Stimulated activated CD4-positive, alpha-beta T cell treated with anti-CD3 and anti-CD28 coated beads, Interleukin-4, amount 100 ng/mL, for 1 hour (primary cell): ENCODE data around the gene ROBO3.

Experiments used
- DNase-seq: peaks from one replicate; pipeline ENCODE4 v3.0.0-alpha.2; 2020

Gene ROBO3, protein sequence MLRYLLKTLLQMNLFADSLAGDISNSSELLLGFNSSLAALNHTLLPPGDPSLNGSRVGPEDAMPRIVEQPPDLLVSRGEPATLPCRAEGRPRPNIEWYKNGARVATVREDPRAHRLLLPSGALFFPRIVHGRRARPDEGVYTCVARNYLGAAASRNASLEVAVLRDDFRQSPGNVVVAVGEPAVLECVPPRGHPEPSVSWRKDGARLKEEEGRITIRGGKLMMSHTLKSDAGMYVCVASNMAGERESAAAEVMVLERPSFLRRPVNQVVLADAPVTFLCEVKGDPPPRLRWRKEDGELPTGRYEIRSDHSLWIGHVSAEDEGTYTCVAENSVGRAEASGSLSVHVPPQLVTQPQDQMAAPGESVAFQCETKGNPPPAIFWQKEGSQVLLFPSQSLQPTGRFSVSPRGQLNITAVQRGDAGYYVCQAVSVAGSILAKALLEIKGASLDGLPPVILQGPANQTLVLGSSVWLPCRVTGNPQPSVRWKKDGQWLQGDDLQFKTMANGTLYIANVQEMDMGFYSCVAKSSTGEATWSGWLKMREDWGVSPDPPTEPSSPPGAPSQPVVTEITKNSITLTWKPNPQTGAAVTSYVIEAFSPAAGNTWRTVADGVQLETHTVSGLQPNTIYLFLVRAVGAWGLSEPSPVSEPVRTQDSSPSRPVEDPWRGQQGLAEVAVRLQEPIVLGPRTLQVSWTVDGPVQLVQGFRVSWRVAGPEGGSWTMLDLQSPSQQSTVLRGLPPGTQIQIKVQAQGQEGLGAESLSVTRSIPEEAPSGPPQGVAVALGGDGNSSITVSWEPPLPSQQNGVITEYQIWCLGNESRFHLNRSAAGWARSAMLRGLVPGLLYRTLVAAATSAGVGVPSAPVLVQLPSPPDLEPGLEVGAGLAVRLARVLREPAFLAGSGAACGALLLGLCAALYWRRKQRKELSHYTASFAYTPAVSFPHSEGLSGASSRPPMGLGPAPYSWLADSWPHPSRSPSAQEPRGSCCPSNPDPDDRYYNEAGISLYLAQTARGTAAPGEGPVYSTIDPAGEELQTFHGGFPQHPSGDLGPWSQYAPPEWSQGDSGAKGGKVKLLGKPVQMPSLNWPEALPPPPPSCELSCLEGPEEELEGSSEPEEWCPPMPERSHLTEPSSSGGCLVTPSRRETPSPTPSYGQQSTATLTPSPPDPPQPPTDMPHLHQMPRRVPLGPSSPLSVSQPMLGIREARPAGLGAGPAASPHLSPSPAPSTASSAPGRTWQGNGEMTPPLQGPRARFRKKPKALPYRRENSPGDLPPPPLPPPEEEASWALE (N-terminal part only)

DNA sequence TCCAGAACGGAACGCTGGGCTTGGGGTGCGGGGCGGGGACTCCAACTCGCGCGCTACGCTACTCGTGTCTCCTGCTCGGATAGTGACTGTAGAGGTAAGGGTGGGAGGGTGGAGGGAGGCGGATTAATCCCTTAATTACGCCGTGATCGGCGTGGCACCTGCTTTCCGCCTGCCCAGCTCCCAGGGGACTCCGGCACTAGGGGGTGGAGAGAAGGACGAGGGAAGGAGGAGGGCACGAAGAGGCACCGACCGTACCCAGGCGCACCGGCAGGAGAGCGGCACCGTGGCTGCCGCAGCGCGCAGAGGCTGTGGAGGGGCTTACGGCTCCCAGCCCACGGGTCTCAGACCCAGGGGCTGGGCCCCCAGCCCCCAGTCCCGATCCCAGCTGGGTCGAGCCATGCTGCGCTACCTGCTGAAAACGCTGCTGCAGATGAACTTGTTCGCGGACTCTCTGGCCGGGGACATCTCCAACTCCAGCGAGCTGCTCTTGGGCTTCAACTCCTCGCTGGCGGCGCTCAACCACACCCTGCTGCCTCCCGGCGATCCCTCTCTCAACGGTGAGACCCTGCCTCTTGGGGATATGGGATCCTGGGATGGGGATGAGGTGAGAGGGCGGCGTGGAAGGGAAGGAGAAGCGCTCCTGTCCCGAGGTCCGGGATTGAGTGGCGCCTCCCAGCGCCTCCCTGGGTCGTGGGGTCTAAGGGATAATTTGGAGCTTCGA, at the start of gene ROBO3:
Gene ROBO3 (plus strand): TSS at position 252 of the 721 bp plus-strand sequence. CDS start 146 bp downstream, at position 398.
- DNase-seq, result no peak

DNA sequence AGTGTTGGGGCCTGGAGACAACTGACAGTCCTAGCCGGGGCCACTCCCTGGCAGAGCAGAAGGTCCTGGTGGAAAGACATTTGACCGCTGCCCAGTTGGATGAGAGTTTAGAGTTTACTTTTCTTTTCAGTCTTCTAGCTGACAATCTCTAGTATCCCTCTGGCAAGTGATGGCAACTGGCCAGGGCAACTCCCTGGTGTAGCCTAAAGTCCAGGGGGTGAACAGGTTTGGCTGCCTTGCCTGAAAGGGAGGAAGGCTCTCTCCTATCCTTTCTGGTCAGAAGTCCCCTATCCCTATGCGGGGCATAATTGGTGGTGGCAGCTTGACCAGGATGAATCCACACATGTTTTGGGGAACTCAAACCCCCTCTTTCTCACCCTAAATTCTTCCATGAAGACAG, 48.2 kb upstream of the ROBO3 start:
- no peak for DNase-seq

DNA sequence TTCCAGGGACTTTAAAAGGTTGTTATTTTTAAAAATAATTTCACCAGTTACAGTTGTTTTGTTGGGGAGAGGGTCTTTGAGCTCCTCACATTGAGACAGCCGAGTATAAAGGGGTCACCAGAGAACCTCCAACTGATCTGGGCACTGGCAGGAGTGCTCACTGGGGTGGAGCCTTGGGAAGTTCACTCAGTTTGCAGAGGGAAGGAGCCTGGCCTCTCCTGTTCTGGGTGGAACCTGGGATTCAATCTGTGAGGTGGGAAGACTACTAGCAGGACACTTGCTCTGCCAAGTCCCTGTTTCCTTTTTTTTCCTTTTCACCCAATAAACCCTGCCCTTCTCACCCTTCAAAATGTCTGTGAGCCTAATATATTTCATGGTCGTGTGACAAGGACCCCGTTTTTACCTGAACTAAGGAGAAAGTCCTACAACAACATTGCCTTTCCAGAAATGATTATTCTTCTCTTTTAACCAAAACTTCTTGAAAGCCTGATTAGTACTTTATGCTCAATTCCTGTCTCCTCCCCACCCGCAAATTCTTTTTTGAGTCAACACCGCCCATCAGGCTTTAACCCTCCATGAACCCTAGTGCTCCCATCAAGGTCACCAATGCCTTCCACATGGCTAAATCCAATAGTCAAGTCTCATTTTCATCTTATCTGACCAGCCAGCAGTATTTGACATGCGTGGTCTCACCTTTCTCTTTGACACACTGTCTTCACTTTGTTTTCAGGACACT, 43.1 kb upstream of the ROBO3 start:
- DNase-seq, result no peak

DNA sequence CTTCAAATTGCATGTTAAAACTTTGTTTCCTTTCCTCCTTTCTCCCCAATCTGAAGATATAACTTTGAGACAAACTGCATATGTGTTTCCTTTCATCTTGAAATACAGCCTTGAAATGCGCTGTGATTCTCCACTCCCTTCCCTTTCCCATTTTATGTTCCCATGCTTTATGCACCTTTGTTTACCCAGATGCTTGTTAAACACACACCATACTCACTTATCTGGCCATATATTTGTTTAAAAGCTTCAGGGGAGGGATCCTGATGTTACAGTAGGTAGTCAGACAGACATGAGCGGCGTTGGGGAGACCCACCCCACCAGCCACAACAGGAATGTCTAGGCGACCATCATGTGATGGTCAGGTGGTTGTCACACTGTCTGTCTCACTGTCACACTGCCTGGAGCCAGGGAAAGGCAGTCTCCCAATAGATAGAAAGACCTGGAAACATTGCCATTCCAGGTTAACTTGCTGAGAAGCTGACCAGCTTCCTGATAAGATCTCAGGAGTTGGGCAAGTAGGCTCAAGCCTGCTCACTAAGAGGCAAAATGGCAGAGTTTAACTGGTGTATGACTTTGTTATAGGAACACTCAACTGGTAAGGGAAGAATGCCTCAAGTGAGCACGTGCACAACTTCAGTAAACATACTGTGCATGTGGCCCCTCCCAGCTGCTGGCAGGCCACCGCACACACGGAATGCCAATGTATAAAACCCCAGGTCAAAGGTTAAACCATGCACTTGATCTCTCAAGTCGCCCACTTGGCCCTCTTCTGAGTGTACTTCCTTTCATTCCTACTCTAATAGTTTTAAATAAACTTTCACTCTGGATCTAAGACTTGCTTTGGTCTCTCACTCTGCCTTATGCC, 41.5 kb upstream of the ROBO3 start:
- no peak for DNase-seq

DNA sequence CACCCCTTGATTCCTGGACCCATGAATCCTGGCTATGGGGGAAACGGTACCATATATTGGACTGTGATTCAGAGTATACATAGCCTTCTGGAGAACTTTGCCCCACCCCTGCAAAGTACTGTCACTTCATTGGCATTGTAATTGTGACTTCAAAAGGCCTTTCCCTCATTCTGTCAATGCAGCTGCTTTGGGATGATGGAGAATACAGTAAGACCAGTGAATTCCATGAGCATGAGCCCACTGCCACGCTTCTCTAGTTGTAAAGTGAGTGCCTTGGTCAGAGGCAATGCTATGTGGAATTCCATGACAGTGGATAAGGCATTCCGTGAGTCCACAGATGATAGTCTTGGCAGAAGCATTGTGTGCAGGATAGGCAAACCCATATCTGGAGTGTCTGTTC, 39.4 kb upstream of the ROBO3 start:
- no peak for DNase-seq

DNA sequence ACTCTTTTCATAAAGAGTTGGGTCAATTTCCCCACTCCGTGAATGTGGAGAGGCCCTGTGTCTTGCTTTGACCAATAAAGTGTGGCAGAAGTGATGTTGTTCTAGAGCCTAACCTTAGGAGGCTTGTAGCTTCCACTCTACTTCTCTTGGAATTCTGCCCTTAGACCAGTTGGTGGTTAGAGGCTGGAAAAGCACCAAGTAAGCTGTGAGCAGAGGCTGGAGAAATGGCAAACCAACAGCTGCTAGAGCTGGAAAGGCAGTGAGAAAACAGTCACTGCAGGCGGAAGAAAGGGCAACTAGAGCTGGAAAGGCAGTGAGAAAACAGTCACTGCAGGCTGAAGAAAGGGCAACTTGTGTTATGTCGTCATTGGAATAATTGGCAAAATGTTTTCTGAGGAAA, 35.2 kb upstream of the ROBO3 start:
- DNase-seq, result no peak

DNA sequence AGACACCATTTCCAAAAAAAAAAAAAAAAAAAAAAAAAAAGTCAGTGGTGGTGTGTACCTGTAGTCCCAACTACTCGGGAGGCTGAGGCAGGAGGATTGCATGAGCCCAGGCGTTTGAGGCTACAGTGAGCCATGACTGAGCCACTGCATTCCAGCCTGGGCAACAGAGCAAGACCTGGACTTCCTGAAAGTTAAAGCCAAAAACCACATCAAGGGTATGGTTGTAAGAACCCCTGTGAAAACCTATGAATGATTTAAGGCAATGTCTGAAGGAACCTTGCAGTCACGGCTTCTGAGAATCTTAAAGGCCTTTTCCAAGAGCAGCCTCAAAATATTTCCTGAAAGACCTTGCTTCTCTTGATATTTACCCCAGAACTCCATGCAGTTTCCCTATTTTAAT, 34.5 kb upstream of the ROBO3 start:
- no peak for DNase-seq

DNA sequence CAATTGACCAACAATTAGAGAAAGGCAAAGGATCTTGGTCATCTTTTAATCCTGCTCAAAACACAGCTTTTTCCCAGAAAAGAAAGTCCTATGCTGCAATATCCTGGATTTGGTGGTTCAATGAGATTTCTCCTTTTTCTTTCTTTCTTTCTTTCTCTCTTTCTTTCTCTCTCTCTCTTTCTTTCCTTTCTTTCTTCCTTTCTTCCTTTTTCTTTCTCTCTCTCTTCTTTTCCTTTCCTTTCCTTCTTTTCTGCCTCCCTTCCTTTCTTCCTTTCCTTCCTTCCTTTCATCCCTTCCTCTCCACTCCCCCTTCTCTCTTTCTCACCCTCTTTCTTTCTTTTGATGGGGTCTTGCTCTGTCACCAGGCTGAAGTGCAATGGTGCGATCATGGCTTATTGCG, 33.3 kb upstream of the ROBO3 start:
- no peak for DNase-seq

DNA sequence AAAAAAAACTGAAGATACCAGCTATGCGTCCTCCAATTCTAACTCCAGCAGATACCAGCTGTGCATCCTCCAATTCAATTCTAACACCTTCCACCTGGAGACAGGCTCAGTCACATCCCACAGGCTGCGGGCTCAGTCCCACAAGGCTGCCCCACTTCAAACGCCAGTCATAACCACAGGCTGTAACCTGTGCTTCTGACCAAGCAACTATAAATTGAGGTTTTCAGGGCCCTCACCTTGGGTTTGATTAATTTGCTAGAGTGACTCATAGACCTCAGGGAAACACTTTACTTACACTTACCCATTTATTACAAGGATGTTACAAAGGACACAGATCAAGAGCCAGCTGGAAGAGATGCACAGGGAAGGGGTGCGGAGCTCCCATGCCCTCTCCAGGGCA, 32.7 kb upstream of the ROBO3 start:
- no peak for DNase-seq

DNA sequence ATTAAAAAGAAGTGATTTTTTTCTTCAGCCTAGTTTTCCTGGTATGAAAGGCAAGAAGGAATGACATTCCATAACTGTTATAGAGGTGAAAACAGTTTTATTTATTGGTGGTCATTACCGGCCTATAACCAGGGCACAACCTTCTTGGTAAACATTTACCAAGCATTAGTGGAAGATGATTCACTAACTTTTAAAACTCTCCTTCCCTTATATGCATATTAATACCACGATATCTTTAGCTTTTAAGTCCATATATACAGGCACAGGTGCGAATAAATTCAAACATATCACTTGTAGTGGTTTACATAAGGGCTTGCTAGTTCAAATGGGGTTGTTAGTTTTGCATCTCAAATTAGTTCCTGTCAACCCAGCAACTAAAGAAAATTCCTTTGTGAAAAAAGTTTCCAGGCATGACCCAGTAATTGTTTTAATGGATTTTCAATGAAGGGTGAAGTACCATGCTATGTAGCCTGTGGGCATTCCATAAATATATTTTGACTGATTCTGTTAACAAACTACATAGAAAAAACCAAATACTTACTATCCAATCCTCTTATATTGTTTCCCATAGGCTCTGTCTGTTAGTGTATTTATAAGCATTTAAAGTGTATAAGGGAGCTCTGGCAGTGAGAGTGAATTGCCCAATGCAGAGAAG, 30.6 kb upstream of the ROBO3 start:
- no peak for DNase-seq

DNA sequence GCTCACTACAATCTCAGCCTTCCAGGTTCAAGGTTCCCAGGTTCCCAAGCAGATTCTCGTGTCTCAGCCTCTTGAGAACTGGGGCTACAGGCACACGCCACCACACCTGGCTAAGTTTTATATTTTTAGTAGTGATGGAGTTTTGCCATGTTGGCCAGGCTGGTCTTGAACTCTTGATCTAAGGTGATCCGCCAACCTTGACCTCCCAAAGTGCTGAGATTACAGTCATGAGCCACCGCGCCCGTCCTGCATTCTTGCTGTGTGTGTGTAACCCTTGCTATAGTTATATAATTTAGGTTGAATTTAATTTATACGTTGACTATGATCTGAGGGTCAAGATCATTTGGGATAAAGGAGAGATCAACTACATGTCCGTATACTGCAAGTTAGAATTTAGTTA, 29.3 kb upstream of the ROBO3 start:
- no peak for DNase-seq

DNA sequence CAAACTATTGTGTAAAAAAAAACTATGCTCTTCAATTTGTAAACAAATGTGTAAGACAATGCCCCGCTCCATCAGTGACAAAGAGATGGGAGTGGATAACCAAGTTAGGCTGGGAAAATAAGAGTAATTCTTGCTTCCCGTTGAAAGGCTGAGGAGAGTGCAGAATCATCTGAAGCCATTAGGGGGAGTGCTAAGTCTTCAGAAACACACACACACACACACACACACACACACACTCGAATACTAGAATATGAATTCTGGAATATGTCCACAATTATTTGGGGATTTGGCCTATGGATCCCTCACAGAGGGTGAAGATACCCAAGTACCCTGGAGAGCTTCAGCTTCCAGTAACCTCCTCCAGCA, 27.8 kb upstream of the ROBO3 start:
- DNase-seq, result no peak

DNA sequence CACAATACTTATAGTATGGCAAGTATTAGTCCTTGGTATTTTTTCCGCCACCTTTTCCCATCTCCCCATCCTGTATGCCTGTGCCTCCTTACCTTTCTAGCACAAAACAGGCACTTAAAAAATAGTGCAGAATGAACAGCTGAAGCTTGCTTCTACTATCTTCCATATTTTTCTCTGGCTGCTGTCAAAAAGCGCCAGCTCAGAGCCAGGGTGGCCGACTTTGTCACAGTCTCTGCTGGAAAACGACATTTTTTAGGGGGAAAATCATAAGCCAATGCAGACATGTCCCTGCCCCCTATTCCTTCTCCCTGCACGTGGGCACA, 26.5 kb upstream of the ROBO3 start:
- DNase-seq, result no peak

DNA sequence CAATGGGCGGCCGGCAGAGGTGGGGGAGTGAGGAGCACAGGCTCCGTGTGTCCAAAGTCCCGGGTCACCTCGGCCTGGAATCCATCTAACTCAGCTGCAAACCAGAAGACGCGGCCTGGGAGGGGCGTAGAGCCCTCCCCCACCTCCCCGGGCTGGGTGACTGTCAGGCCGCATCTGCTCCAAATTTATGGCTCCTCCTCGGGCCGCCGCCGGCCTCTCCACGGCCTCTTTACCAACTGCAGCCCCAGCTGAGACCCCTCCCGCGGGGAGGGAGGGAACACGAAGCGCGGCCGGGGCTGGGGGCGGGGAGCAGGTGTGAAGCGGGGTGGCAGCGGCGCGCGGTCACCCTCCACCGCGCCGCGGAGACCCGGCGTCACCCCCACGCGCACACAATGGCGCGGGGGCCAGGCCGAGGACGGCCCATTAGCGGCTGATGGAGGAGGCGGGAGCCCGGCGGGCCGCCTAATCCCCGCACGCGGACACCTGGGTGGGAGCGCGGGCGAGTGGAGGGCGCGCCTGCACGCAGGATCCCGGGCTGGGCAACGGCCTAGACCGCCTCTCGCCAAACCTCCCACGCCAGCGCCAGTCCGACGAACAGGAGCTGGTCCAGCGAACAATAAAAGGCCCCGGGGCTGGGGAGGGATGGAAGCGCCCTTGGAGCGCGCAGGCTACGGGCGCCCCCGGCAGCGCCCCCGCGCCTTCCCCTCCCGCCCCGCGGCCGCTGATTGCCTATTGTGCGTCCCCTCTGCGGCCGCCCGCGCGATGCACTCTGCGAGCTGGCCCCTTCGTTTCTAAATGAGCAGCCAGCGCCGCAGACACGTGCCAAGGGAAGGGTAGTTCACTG, 25.9 kb upstream of the ROBO3 start:
- DNase-seq, result peak; percentile 18

DNA sequence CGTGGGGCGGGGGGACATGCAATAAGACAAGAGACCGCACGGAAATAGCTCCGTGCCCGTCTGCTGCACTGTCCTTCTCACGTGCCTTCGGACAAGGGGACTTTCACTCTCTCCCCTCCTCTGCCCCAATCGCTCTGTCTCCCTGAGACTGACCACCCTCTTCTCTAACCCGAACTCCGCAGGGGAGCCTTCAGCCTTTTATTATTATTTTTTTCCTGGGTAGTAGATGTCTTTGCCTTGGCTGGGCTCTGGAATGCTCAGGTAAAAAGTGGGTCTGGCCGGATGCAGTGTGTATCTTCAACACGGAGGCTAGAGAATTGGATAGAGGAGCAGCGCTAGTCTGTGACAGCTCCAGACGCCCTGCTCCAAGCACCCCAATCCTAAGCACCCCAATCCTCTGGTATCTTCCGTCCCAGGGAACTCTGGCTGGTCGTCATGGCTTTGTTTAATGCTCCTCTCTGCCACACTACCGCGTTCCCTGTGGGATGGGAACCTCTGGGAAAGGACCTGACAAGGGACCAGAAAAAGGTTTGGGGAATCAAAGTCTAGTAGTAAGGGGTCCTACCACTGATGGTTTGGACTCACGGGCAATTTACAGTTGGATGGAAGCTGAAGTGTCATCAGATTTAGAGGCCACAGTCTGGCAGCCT, 25.1 kb upstream of the ROBO3 start:
- no peak for DNase-seq

DNA sequence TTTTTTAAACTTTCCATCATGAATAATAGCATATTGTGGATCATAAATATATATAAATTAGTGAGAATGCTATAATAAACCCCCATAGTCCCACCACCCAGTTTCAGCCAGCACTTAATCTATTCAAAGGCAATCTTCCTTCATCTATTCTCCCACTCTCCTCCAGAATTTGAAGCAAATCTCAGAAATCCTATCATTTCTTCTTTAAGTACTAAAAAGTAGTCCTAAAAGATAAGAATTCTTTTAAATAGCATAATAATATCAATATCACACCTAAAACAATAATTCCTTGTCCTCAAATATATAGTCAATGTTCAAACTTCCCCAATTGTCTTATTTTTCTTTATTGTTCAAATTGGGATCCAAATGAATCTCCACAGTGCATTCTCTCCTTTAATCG, 24.6 kb upstream of the ROBO3 start:
- DNase-seq, result no peak

DNA sequence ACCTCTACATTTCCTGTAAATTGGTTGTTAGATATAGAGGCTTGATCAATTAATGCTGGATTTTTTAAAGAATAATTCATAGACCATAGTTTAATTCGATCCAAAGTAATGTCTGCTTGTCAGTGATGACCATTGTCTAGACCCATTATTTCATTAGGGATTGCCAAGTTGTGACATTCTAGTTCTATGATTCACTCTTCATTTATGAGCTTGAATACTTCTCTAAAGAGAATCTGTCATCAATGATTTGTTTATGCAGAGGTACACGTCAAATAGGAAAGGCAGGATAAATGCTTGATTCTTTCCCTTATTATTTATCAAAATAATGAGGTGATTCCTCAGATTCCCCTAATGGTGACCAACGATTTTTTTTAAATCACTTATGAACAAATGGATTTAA, 24.0 kb upstream of the ROBO3 start:
- DNase-seq, result no peak

DNA sequence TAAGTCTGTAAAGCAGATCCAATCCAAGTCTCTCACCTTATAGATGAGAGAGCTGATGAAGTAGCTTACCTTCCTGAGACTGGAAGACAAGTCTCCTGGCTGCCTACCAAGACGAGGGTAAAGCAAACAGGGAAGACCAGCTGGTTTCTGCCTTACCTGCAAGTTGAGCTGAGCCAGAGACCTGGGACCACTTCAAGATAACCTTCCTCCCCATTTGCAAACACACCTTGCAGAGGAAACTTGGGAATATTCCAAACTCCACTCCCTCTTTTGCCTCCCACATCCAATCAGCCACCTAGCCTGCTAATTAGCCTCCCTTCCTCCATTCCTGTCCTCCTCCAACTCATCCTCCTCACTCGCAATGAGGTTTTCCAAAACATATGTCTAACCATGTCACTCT, 23.4 kb upstream of the ROBO3 start:
- DNase-seq, result no peak

DNA sequence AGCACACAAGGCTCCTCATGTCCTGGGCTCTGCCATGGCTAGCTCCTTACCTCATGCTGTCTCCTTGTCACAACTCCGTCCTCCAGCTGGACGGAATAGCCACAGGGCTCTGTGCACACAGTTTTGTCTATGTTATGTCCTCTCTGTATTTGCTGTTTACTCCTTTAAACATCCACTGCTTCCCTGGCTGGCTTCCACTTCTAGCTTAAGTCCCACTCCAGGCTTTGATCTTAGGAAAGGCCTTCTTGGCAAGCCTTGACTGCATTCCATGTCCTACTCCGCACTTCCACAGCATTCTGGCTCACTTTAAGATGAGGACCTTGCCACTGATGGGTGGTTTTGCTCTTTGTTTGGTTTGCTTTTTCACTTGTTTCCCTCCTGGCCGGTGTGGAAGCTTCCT, 22.9 kb upstream of the ROBO3 start:
- no peak for DNase-seq
